22Rv1 (cell line): ENCODE data around the gene SKI.

Experiments
- H3K27ac ChIP-seq: fragments of 450-650 bp; 2 replicates; pipeline ENCODE4 v1.5.1; 2017
- ZFX ChIP-seq: fragments of 450-650 bp; IDR thresholded peaks from 2 replicates; pipeline ENCODE4 v1.6.1; 2017; ENCODE audit warnings: antibody characterized with exemption, borderline replicate concordance
- TF ChIP-seq, protein P1 (sequence below): fragments of 450-650 bp; IDR thresholded peaks from 2 replicates; pipeline ENCODE4 v1.5.1; 2017; ENCODE audit warnings: mild to moderate bottlenecking

Gene SKI

DNA sequence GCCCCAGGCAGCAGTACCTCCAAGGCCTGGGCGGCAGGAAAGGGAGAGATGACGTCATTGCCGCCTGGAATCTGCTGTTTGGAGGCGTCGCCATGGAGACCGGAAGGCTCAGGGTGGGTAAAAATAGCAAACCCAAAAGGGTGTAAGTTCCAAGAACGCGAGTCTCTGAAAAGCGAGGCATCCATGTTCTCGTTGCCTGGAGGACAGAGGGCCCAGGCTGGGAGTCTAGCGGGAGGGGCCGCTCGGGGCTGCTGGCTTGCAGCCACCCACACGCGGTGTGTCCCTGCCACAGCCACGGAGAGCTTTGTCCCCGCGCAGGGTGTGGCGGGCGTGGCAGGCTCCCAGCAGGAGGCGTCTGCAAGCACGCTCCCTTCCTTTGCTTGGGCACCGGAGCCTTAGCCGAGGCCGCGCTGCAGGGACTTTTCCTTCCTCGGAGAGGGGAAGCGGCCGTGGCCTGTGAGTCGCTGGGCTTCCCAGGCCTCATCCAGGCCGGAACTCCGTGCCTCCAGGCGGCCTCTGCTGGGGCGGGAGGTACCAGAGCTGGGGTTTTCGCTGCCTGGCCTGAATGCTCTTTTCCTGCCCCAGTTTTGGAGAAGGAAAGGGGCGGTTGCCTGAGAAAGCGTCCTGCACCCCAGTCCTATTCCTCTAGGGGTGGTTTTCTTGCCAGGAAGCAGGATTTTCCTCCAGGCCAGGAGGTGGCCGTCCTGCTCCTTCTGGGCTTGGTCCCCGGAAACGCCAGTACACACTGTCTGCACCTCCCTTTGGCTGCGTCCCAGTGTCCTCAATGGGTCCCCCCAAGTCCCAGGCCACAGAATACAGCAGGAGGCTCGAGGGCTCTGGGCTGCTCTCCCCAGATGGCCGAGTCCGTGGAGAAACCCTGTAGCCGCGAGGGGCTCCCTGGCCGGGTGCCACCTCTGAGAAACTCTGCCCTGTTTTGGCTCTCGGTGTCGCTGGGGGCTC lies 15.3 kb upstream of the SKI start:
- H3K27ac ChIP-seq = peak overlapping the region; percentile 54
- TF ChIP-seq ZFX = no peak
- TF ChIP-seq, protein P1, sequence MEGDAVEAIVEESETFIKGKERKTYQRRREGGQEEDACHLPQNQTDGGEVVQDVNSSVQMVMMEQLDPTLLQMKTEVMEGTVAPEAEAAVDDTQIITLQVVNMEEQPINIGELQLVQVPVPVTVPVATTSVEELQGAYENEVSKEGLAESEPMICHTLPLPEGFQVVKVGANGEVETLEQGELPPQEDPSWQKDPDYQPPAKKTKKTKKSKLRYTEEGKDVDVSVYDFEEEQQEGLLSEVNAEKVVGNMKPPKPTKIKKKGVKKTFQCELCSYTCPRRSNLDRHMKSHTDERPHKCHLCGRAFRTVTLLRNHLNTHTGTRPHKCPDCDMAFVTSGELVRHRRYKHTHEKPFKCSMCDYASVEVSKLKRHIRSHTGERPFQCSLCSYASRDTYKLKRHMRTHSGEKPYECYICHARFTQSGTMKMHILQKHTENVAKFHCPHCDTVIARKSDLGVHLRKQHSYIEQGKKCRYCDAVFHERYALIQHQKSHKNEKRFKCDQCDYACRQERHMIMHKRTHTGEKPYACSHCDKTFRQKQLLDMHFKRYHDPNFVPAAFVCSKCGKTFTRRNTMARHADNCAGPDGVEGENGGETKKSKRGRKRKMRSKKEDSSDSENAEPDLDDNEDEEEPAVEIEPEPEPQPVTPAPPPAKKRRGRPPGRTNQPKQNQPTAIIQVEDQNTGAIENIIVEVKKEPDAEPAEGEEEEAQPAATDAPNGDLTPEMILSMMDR = peak; percentile 38

DNA sequence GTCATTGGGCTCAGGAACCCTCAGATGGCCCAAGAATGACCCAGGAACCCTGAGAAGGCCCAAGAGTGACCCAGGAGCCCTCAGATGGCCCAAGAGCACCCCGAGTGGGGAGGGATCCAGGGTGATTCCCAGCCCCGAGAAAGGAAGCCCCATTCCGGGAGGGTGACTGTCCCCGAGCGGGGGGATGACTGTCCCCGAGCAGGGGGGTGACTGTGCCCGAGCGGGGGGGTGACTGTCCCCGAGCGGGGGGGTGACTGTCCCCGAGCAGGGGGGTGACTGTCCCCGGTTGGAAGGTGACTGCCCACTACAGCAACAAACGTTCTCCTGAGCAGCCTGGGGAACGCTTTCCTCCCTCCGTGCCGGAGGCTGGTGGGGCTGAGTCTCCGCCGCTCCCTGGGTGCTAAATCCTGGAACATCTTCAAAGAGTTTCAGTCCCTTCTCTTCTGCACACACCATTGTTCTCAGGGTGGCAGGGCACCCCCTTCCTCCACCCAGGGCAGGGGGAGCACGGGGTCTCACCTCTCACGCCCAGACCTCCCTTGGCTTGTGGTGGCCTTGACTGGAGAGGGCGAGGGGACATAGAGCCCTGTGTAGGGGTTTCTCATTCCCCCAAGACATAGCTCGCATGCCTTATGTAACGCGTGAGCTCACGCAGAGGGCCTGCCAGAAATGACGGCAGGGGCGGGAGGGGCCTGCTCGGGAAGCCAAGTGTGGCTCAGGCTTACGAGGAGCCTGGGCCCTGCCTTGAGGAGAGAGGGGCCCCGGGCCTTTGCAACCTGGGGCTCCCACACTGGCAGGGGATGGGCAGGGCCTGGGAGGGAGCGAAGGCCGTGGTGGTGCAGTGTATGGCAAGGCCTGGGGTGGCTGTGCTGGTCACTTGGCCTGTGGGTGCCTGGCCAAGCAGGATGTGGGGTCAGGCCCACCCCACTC lies 14.3 kb upstream of the SKI start:
- TF ChIP-seq ZFX = no peak
- TF ChIP-seq, protein P1 = no peak
- H3K27ac ChIP-seq = no peak overlapping the region

DNA sequence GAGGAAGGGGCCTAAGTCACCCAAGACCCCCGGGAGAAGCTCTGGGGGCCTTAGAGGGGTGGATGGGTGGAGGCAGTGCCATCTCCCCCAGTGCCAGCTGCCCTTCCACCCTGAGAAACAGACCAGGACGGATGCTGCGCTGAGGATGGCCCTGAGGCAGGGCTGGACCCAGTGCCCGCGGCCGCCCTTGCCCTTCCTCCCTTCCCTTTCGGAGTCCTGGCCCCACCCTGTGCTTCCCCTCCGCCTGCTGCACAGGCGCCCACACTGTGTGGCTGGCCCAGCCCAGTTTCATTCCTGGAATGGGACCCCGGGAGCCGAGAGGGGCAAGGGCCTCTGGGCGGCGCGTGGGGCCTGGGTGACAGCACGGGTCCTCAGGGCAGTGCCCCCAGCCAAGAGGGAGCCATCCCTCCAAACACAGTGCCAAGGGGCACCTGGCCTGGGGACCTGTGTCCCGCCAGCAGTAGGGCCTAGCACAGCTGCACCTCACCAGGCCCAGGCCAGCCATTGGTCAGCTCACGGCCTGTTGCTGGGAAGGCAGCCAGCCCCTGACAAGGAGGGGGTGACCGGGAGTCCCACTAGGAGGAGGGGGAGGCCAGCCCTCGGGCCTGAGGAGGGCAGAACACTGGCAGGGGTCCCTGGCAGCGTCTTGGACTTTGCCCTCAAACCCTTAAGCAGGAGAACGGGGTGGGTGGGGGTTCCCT lies 13.4 kb upstream of the SKI start:
- no peak for TF ChIP-seq ZFX
- TF ChIP-seq, protein P1 = no peak
- H3K27ac ChIP-seq = no peak overlapping the region

DNA sequence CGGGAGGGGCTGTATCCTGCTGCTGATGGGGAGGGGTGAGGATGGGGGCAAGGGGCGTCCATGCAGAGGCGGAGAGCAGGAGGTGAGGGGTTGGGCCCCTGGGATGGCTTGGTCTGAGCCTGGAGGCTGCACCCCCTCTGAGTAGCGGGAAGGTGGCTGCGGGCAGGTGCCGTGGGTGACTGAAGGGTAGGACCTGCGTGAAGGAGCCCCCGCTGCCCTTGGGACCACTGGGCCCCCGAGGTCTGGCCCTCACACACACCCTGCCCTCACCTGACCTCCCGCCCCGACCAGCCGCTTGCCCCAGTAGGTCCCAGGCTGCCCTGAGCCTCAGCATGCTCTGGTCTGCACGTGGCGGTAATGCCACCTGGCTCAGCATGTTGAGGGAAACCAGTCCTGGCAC lies 12.8 kb upstream of the SKI start:
- TF ChIP-seq ZFX = no peak
- TF ChIP-seq, protein P1 = no peak
- no peak overlapping the region for H3K27ac ChIP-seq

DNA sequence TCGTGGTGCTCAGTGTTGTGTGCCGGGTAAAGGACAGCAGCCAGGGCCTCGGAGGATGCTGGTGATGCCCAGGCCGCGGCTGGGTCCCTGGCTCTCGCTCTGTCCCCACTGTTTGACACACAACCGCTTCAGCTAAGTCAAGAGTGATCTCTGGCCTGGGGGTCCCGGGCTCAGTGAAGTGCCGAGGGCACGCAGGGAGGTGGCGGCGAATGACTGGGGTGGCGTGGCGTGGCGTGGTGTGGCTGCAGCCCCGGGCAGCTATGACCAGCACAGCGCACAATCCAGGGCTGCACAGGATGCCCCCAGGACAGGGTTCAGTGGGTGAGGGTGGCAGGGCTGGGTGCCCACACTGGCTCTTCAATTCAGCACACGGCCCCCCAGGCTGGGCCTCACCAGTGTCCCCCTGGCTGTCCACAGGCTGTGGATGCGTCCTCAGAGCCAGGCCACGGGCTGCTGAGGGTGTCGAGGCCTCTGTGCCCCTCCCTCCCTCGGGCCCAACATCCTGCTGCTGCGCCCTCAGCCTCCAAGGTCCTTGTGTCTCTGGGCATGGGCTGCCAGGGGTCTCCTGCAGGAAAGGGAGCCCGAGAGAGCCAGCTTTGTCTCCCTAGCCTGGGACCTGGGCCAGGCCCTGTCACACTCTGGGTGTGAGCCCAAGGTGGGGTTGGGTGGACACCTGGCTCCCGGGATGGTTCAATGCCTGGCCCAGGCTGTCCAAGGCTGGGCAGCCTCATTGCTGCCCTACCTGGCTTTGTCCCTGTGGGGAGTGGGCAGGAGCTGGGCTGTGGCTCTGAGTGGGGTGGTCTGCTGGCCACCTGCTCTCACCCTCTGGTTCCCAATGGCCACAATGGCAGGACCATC lies 12.0 kb upstream of the SKI start:
- TF ChIP-seq ZFX = no peak
- TF ChIP-seq, protein P1 = no peak
- H3K27ac ChIP-seq = no peak overlapping the region

DNA sequence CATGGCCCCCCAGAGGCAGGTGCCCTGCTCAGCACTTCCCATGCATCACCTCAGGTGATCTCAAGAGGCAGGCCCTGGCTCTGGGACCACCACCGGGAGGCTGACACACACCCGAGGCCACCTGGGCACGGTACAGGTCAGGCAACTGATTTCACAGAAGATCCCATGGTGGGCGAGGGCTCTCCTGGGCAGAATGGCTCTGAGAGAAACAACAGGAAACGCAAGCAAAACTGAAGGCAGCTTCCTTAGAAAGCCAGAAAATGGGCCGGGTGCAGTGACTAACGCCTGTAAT lies 11.4 kb upstream of the SKI start:
- TF ChIP-seq, protein P1 = no peak
- TF ChIP-seq ZFX = no peak
- no peak overlapping the region for H3K27ac ChIP-seq
